GM18951 (cell line): Measurements from ENCODE around the gene TUBGCP6.

Experiments
- POLR2A ChIP-seq: IDR thresholded peaks from 4 replicates; pipeline ENCODE4 v1.6.1; 2011; ENCODE audit warnings: mild to moderate bottlenecking; ENCODE audit not compliant: insufficient read length, insufficient read depth; ENCODE audit errors: extremely low read depth
- in situ Hi-C: fragments of 300-500 bp; cut with MboI; formaldehyde crosslinking; loops from one replicate; pipeline ENCODE4 v1.12.0; 2022; ENCODE audit warnings: low sequenced_read_pairs, mixed read lengths, inconsistent platforms; ENCODE audit not compliant: unreplicated experiment

Gene TUBGCP6

DNA sequence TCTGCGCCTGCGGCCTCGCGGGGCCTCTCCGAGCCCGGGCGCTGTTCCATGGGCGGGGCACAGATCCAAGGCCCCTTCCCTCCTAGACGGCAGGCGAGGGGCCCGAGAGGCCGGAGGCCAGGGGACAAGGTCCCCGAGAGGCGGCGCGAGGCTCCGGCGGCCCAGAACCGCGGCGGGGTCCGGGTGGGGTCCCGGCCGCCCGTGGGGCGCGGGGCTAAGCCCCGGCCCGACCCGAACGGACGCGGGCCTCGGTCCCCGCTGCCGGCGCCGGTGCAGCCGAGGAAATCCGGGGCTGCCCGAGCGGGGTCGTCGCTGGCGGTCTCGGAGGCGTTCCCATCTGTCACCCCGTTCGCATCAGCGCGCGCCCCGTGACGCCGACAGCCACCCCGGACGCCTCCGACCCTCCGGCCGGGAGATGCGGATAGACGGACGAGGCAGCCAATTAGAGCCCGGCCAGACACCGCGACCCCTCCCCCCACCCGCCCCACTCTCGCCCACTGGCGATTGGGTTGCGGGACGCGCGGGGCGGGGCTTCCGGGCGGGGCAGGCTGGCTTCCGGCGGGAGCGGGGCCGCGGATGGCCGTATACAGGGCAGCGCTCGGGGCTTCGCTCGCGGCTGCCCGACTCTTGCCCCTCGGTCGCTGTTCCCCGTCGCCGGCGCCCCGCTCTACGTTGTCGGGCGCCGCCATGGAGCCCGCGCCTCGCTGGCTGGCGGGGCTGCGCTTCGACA is 44.2 kb downstream of the TUBGCP6 start, which contains the start of gene SELENOO:
SELENOO (plus strand) TSS at position 551 of the 730 bp plus-strand sequence; CDS start at position 577, 26 bp downstream.
- in situ Hi-C loops, result loop anchor here (25.0 kb wide), 2 partner anchors 263 to 438 kb away; no protein-coding TSS in a partner anchor
- peak; percentile 83 for TF ChIP-seq POLR2A

DNA sequence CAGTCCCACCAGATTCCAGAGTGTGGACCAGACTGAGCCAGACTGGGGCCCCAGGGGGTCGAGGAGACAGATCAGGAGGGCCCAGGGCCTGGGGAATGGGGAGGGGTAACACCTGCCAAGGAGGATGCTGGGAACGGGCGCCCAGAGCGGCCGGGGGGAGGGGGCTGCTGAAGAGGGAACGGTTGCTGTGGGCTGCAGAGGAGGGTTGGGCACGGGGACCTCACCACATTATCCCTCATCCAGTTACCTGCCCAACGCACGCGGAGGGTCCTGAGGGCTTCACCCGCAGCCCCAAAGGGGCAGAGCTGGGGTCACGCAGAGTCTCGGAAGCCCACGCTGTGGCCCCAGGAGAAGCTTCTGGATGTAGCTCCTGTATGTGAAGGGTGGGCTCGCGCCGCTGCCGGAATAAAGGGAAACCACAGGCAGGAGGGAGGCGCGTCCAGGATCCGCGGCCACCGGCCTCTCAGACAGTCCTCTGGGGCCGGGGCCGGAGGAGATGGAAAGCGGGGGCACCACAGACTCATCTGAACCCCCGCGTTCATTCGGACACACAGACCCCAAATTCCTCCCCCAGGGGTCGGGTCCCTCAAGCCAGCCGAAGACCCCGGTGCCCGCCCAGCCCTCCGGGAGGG is 44.9 kb downstream of the TUBGCP6 start:
- in situ Hi-C loops, result loop anchor here (25.0 kb wide), 2 partner anchors 263 to 438 kb away; no protein-coding TSS in a partner anchor
- TF ChIP-seq POLR2A, result no peak

DNA sequence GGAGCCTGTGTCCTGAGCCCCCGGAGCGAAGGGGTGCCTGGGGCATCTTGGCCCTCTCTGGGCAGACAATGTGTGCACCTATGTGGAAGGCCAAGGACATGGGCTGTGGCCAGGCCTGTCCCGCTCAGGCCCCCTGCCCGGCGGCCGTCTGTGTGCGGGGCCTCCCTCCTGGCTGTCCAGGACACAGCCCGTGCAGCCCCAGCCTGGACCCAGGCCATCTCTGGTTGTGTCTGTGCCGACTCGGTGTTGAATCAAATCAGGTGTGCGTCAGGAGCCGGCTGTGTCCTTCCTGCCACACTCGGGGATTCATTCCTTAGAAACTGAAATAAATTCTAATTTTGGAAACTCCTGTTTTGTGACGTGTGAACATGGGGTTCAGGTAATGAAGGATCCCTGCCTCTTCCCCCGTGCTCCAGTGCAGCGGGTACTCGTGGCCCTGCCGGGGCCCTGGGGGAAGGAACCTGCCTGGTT is 45.5 kb downstream of the TUBGCP6 start:
- in situ Hi-C loops, result no loop called here
- TF ChIP-seq POLR2A, result no peak

DNA sequence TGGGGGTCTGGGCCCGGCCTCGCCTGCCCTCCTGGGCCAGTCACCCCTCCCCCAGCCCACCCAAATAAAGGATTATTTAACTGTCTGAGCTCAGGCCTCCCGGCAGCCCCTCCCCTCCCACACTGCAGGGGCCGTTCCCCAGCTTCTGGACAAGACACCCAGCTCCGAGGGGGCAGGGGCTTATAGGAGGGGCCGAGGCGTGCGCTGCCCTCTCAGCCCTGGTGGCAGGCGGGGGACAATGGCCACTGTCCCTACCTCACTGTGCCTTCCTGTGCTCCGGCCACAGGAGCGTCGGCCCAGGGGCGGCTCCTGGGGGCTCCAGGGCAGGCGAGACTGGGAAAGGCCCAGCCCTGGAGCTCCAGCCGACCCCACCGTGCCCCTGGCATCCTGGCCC is 46.2 kb downstream of the TUBGCP6 start:
- no peak for TF ChIP-seq POLR2A
- in situ Hi-C loops, result no loop called here

DNA sequence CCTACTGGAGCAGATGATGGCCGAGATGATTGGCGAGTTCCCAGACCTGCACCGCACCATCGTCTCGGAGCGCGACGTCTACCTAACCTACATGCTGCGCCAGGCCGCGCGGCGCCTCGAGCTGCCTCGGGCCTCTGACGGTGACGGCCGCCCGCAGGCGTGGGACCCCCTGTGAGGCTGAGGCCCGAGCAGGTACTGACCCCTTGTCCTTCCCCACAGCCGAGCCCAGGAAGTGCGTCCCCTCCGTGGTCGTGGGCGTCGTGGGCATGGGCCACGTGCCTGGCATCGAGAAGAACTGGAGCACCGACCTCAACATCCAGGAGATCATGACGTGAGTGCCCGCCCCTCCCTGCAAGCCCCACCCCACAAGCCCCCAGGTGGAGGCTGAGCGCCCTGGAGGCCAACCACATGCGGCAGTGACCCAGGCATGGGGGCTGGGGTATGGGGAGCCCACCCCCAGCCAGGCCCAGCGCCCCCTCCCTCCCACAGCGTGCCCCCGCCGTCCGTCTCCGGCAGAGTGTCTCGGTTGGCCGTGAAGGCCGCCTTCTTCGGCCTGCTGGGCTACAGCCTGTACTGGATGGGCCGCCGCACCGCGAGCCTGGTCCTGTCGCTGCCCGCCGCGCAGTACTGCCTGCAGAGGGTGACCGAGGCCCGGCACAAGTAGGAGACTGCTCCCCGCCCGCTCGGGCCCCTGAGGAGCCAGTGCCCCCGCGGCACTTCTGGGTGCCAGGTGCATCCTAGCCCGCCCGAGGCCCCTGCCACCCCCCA is 46.8 kb downstream of the TUBGCP6 start:
- in situ Hi-C loops, result no loop called here
- TF ChIP-seq POLR2A, result no peak

DNA sequence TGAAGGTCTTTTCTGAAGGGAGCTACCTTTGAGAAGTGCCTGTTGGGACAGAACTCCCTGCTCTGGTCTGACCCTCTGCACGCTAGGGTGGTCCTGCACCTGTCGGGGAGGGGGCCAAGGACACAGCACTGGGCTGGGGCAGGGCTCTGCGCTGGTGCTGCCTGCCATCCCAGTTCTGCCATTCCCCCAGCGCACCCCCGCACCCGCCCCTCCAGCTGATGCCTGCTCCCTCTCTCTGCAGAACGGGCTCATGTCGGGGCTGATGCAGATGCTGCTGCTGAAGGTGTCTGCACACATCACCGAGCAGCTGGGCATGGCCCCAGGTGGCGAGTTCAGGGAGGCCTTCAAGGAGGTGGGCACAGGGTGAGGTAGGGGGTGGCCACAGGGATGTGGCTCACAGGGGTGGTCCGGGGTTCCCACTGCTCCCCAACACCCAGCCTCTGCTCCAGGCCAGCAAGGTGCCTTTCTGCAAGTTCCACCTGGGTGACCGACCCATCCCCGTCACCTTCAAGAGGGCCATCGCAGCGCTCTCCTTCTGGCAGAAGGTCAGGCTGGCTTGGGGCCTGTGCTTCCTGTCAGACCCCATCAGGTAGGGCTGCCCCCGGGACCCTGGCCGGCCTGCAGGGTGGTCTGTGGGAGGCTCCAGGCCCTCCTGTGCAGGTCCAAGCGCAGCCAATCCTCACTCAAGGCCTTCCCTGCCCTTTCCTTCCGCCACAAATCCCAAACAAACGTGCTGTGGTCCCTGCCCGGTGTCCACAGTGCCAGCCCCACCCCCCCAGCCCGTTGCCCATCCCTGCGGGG is 47.6 kb downstream of the TUBGCP6 start:
- TF ChIP-seq POLR2A, result no peak
- in situ Hi-C loops, result no loop called here

DNA sequence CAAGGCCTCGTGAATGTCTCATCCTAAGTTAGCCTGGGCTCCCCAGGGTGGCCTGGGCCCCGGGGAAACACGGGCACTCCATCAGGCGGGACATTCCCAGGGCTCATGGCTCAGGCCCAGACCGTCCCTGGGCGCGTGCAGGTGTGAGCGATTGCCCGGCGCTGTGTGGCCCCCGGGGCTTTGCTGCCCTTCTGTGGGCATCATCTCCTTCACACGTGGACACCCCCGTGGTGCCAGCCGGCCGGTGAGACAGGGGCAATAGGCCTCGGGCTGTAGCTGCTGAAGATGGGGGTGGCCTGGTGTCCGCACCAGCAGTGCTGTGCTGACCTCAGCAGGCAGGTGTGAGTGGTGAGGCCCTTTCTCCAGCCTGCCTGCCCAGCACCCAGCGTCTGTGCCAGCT is 48.6 kb downstream of the TUBGCP6 start:
- TF ChIP-seq POLR2A, result no peak
- in situ Hi-C loops, result no loop called here

DNA sequence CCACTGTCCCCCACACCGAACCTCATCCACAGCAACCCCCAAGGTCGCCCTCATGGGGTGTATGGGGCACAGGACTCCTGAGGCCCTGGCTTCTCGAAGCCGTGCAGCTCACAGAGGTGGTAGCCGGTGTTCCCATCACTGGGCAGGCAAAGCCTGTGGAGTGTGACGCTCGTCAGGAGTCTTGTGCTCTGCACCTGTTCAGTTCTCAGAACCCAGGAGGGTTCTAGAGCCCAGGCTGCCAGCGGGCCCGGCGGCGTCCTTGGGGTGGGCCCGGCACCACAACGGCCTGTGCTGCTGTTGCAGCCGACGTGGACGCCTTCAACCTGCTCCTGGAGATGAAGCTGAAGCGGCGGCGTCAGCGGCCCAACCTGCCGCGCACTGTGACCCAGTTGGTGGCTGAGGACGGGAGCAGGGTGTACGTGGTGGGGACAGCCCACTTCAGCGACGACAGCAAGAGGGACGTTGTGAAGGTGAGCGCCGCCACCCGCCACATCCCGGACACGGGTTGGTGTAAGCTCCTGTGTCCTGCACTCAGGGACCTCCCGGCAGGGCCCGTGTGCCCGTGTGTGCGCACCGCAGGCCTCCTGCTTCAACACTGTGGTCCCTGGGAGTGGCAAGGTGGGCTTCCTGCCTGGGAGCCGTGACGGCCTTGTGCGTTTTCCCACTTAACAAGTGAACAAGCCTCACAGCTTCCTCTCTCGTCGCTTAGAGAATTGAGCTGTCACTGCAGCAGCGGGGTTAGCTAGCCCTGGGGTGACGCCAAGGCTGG is 50.6 kb downstream of the TUBGCP6 start:
- peak; percentile 7 for TF ChIP-seq POLR2A
- in situ Hi-C loops, result no loop called here

DNA sequence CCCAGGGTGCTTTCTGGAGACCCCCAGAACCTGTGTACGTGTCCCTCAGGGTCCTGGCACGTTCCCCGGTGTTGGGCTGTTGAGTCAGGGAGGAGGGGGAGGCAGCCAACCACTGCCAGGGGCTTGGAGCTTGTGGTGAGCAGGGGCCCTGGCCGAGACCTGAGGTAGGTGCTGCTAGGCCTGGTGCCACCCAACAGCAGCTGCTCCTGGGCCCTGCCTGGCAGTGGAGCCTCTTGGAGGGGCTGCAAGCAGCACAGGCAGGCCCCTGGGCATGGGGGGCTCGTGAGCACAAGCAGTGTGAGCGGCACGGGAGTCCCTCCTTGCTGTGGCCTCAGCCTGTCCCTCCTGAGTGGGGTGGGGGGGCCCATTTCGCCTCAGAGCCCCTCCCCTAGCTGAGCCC is 51.2 kb downstream of the TUBGCP6 start:
- TF ChIP-seq POLR2A, result no peak
- in situ Hi-C loops, result no loop called here

DNA sequence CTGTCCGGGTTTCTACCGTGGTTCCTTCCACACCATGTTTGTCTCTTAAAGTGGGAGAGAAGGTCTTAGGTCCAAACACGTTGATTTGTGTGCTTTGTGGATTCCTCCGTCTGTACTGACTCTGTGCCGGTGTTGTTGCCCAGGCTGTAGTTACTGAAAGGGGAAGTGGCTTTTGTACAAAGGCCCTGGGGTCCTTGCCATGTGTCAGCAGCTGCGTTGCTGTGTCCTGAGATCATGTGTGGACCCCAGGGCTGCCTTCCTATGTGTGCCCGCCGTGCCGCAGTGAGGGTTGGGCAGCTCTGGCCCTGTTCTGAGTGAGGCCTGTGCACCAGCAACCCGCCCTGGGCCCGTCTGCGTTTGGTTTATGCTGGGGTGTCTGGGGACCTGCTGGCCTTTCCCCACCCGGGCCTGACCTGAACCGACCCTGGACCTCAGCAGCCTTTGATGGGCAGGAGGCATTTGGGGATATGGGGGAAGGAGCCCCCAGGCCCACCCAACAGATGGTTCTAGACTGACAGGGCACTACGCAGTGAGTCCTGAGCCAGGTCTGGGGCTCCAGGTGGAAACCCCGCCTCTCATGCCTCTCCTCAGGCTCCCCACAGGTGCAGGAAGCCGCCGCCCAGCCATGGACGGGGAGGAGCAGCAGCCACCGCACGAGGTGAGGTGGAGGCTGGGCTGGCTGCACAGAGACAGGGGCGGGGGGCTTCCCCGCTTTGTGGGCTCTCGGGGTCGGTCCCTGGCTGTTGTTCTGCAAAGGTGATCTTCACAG is 52.2 kb downstream of the TUBGCP6 start:
- in situ Hi-C loops, result no loop called here
- TF ChIP-seq POLR2A, result no peak
